Fibroblast of the aortic adventitia (primary cell): ENCODE measurements around the gene DNAAF8. TPM values are rescaled to one million over a fixed set of nuclear protein-coding genes. Genes with fewer than 3 reads are reported as not detected.

ENCODE experiments used
- DNase-seq: peaks from one replicate; pipeline ENCODE4 v3.0.0-alpha.2; 2010; ENCODE audit warnings: low read depth
- H3K4me3 ChIP-seq: 2 replicates; pipeline ENCODE4 v1.5.1; 2011; ENCODE audit warnings: low read depth, mild to moderate bottlenecking, control low read depth, low read length, moderate library complexity
- total RNA-seq: library from RNA; depleted of rRNA; stranded (reverse); fragments of >200 nt; gene quantifications from 2 replicates; pipeline ENCODE4 v1.2.3, GENCODE V29; 2012; ENCODE audit warnings: low replicate concordance
- TF ChIP-seq, protein P1 (sequence below): IDR thresholded peaks from 2 replicates; pipeline ENCODE4 v1.5.1; 2011; ENCODE audit warnings: mild to moderate bottlenecking, low read length, control low read depth, inconsistent platforms; ENCODE audit not compliant: insufficient read depth

DNAAF8 gene
- total RNA-seq, 1 donor, result 1.4 TPM

DNA sequence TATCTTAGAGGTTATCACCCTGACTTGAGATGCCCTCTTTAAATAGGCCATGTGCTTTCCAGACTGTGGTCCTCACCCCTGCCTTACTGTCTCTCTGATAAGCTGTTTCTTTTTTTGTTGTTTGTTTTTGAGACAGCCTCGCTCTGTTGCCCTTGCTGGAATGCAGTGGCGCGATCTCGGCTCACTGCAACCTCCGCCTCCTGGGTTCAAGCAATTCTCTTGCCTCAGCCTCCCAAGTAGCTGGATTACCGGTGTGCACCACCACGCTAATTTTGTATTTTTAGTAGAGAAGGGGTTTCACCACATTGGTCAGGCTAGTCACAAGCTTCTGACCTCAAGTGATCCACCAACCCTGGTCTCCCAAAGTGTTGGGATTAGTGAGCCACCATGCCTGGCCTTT, 54.6 kb downstream of the DNAAF8 start:
- H3K4me3 ChIP-seq, result no peak overlapping the region
- no peak for DNase-seq
- TF ChIP-seq, protein P1, sequence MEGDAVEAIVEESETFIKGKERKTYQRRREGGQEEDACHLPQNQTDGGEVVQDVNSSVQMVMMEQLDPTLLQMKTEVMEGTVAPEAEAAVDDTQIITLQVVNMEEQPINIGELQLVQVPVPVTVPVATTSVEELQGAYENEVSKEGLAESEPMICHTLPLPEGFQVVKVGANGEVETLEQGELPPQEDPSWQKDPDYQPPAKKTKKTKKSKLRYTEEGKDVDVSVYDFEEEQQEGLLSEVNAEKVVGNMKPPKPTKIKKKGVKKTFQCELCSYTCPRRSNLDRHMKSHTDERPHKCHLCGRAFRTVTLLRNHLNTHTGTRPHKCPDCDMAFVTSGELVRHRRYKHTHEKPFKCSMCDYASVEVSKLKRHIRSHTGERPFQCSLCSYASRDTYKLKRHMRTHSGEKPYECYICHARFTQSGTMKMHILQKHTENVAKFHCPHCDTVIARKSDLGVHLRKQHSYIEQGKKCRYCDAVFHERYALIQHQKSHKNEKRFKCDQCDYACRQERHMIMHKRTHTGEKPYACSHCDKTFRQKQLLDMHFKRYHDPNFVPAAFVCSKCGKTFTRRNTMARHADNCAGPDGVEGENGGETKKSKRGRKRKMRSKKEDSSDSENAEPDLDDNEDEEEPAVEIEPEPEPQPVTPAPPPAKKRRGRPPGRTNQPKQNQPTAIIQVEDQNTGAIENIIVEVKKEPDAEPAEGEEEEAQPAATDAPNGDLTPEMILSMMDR, result no peak

DNA sequence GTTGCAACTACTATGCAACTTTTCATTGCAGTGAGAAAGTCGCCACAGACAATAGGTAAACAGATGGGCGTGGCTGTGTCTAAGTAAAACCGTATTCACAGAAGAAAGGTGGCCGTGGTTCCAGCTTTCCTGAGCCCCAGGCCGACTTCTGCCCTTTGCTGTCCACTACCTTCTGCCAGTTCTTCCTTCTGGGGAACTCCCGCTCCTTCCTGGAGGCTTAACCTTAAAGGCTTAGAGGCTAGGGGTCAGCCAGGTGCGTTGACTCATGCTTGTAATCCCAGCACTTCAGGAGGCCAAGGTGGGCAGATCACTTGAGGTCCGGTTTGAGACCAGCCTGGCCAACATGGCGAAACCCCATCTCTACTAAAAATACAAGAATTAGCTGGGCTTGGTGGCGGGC, 55.9 kb downstream of the DNAAF8 start:
- H3K4me3 ChIP-seq, result no peak overlapping the region
- TF ChIP-seq, protein P1, result no peak
- DNase-seq, result no peak

DNA sequence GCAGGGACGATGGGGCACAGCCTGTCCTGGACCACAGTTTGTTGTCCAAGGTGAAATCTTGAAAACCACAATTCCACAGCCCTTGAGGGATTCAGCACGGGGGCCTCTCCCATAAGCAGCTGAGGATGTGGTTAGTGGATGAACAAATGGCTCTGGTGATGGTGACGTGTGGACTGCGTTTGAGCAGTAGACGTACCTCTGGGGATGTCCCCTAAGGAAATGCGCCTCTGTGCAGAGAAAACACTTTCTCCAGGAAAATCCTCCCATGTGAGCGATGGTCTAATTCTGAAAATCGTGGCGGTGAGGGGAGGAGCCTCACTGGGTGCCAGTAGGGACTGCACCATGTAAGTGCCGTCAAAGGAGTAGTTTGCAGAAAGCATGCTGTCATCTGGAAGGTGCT, 56.5 kb downstream of the DNAAF8 start:
- DNase-seq, result no peak
- TF ChIP-seq, protein P1, result no peak
- H3K4me3 ChIP-seq, result no peak overlapping the region

DNA sequence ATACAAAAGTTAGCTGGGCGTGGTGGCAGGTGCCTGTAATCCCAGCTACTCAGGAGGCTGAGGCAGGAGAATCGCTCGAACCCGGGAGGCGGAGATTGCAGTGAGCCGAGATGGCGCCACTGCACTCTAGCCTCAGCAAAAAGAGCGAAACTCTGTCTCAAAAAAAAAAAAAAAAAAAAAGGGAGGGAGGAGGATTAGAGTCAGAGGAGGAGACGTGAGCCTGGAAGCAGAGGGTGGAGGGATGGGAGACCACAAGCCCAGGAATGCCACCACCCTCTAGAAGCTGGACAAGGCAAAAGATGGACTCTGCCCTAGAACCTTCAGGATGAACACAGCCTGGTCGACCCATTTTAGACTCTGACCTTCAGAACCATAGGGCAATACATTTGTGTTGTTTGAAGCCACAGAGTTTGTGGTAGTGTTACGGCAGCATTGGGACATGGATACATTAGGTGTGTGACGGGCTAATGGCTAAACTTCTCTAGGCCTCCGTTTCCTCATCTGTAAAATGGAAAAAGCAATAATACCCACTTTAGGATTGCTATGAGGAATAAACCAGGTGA, 58.7 kb downstream of the DNAAF8 start:
- TF ChIP-seq, protein P1, result no peak
- no peak for DNase-seq

DNA sequence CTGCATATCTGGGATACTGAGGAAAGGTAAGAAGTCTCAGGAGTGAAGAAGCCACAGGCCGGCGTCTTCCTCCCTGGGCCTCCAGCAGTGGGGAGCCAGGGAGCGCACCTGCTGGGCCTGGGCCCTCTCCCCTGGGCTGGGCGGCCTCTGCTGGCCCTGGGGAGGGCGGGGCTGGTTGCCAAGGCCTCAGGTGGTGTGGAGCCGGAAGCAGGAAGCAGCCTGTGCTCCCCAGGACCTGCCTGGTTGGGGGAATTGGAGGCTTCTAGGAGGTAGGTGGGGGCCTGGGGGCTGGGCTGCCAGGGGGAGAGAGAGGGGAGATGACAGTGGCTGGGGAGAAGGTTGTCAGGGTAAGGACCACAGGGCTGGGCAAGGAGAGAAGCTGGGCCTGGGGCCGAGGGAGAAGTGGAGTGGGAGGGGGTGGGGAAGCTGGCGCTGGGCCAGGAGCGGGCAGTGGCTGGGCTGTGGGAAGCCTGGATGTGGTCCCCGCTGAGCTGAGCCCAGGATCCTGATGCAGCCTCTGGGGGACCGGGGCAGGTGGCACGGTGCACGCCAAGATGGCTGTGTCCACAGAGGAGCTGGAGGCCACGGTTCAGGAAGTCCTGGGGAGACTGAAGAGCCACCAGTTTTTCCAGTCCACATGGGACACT, 61.0 kb downstream of the DNAAF8 start, which contains the start of gene SMIM22:
TSS of gene SMIM22 (plus strand) at position 189 of the 647 bp plus-strand sequence. CDS start at position 555, 366 bp downstream.
- H3K4me3 ChIP-seq, result no peak within 1 kb of the TSS
- no peak for DNase-seq
- TF ChIP-seq, protein P1, result no peak

More for the DNA sequence above, 58.7 kb downstream of the DNAAF8 start:
- no peak overlapping the region for H3K4me3 ChIP-seq

DNA sequence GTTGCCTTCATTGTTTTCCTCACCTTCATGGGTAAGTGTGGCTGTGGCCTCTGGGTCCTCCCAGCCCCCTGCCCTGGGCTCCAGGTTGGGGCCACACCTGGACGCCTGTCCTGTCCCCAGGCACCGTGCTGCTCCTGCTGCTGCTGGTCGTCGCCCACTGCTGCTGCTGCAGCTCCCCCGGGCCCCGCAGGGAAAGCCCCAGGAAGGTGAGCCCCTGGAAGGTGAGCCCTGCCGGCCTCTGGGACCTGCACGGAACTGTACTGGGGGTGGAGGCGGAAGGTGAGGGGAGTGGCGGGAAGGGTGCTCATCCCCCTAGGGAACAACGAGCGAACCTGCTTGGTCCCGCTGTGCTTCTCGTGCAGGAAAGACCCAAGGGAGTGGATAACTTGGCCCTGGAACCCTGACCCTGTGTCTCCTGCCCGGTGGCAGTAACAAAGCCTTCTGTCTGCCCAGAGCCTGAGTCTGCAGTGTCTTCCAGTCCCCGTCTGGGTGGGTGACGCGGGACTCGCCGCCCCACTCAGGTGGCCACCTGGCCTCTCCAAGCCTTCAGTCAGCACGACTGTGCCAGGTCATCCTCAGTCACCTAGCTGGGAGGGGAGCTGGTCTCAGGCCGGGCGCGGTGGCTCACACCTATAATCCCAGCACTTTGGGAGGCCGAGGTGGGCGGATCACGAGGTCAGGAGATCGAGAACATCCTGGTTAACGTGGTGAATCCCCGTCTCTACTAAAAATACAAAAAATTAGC, 61.7 kb downstream of the DNAAF8 start:
- TF ChIP-seq, protein P1, result no peak
- no peak for DNase-seq
- no peak overlapping the region for H3K4me3 ChIP-seq
